Nucleus accumbens (tissue), 56 donors: ENCODE data around the gene FAM161A.
"Not testable (repeated sequence)": the region's sequence is repeated elsewhere in the genome, so short reads cannot be mapped to it uniquely, and the experiment has no call there.

ENCODE experiments used
- DNase-seq, 56 donors: peaks; one replicate each; lab custom pipeline; 2025; lab: John Stamatoyannopoulos, UW

Gene FAM161A

DNA sequence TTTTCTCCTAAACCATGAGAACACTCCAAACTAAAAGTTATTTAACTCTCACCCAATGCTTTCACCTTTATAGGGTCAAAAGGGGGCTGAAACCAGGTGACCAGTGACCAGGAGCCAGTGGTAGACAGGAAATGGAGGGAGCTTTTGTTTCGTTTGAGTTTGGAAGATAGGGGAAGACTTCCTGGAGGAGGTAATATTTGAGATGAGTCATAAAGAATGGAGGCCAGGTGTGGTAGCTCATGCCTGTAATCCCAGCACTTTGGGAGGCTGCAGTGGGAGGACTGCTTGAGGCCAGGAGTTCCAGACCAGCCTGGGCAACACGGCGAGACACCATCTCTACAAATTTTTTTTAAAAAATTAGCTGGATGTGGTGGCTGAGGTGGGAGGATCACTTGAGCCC is 8.5 kb downstream of the FAM161A start:
- no peak for DNase-seq

DNA sequence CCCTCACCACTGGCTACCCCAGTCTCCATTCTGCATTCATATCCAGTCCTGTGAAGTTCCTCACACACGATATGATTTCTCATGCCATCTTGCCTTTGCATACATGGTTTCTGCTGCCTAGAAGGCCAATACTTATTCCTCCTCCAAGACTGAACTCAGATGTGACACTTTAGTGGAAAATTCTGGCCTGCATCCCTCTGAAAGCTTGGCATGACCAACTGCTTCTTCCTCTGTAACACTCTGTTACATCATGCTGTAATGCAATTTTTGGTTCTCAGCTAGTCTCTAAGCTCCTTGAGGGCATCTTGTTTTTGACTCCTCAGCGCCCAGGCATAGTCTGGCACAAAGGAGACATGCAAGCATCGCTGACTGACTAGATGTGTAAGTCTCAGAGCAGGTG is 12.6 kb downstream of the FAM161A start:
- no peak for DNase-seq

DNA sequence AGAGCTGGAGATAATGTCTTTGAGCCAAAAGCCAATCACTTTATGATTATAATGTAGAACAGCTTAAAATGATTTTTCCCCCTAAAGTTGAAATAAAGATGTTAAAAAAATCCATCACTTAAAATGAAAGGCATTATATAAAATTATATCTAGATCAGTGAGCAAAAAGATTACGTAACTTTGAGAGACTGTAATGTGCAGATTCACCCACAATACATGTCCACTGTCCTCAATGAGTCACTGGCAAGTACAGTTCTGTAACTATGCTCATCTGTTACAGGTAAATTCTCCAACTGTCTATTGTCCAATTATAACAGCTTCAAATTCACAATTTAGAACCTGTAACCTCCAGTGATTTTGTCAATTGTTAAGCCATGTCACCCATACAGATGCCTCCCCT is 19.0 kb downstream of the FAM161A start:
- DNase-seq = no peak

DNA sequence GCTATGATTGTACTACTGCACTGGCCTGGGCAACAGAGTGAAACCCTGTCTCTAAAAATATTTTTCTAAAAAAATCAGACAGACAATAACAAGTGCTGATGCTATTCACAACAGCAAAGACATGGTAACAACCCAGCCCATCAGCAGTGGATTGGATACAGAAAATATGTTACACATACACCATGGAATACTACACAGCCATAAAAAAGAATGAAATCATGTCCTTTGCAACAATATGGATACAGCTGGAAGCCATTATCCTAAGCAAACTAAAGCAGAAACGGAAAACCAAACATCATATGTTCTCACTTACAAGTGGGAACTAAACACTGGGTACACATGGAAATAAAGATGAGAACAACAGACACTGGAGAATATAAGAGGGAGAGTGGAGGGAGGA is 19.9 kb downstream of the FAM161A start:
- DNase-seq = no peak

DNA sequence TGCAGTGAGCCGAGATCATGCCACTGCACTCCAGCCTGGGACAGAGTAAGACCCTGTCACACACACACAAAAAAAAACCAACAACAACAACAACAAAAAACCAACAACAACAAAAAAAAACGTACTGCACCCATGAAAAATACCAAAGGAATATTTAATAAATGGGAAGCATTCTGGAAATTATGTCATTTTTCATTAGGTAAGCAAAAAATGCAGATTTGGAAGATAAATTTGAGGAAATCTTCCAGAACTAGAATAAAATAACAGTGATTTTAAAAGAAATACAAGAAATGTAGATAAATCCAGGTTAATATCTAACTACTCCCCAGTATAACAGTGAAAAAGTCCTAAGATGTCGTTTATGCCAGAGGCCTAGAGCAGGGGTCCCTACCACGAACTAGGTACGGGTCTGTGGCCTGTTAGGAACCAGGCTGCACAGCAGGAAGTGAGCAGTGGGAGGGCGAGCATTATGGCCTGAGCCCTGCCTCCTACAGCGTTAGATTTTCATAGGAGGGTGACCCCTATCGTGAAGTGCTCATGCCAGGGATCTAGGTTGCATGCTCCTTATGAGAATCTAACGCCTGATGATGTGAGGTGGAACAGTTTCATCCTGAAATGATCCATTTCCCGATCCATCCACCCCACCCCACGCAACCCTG is 21.5 kb downstream of the FAM161A start:
- no peak for DNase-seq

DNA sequence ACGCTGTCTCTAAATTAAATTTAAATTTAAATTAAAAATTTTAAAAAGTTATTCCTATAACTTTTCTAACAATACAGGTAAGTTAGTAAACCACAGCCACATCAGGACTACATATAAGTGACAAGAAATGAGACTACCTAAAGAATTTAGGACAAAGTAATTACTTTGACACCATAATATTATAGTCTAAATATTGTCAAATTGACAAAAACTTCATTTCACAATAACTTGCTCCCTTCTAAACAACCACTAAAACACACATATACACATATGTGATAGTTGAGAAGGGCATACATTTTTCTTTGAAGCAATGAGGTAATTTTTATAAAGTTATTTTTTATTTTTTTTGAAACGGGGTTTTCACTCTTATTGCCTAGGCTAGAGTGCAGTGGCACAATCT is 31.6 kb downstream of the FAM161A start:
- DNase-seq = no peak

DNA sequence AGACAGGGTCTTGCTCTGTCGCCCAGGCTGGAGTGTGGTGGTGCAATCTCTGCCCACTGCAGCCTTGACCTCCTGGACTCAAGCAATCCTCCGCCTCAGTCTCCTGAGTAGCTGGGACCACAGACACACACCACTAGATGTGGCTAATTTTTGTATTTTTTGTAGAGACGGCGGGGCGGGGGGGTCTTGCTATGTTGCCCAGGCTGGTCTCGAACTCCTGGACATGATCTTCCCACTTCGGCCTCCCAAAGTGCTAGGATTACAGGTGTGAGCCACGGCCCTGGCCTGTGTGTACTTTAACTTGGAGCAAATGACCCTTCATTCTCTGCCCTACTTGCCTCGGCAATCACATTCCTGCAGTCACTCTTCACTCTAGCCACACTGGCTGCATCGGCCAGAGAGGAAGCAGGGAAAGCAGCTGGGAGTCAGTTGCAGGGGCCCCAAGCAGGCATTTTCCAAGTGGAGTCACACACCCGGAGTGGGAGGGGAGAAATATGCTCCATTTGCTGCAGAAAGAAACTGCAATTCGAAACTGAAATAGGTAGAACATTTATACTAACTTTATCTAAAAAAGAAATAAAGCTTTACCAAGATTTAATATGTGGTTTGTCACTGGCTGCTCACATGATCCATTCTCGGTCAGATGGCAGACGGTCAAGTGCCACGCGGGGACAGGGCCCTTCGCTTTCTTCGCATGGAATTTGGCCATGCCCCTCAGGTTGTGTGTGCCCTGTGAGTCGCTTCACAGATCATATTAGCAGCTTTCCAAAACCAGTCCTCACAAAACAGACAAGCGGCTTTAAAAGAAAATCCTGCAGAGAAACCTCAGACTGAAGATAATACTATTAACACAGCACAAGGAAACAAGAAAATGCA is 37.1 kb downstream of the FAM161A start:
- DNase-seq = peak in 1 of 56 donors; percentile 0

DNA sequence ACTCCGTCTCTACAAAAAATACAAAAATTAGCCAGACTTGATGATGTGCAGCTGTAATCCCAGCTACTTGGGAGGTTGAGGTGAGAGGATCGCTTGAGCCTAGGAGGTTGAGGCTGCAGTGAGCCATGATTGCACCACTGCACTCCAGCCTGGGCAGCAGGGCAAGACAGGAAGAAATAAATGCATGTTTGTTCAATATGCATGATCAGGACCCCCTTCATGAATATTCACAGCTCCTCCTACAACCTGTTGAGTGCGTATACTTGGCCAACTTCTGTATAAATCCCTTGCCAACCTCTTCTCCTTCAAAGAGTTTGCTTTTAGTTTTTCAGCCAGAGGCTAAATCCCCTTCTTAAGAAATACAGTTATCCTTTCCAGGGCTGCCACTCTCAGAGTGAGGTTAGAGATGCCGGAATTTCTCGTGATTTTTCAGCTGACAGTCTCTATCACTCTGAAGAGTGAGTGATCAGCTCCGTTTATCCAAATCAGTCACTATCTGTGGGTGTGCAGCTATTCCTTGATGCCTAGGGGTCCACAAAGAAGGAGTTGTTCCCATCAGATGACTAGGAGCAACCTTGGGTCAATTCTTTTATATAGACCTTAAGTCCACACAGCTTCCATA is 39.2 kb downstream of the FAM161A start:
- no peak for DNase-seq

DNA sequence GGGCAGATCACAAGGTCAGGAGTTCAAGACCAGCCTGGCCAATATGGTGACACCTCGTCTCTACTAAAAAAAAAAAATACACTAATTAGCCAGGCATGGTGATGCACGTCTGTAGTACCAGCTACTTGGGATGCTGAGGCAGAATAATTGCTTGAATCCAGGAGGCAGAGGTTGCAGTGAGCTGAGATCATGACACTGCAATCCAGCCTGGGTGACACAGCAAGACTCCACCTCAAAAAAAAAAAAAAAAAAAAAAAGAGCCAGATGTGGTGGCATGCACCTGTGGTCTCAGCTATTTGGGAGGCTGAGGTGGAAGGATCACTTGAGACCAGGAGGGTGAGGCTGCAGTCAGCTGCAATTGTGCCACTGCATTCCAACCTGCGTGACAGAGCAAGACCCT is 40.5 kb downstream of the FAM161A start:
- DNase-seq = not testable (repeated sequence)

DNA sequence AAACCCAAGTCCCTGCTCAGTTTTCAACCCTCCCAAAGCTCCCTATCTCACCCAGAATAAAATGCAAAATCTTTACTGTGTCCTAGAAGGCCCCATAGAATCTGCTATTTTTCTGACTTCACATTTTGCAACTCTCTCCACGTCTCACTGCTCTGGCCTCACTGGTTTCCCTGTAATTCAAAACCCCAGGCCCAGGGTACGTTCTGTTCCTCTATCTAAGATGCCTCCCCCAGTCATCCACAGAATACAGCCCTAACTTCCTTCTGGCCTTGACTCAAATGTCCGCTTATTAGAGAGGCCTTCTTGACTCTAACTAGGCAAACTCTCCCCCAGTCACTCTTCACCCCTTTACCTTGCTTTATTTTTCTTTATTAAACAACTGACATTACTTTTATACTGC is 42.0 kb downstream of the FAM161A start:
- DNase-seq = no peak

DNA sequence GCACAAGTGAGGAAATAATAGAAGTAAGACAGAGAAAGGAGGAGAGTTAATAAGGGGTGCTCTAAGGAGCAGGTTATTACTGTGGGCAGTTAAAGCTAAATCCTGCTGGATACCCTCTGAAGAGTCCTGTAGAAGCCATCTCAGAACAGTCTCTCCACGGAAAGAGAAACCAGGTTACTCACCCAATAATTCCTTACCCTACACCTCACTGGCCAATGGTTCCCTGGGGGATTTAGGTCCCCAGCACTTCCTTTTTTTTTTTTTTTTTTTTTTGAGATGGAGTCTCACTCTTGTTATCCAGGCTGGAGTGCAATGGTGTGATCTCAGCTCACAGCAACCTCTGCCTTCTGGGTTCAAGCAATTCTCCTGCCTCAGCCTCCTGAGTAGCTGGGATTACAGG is 43.7 kb downstream of the FAM161A start:
- not testable (repeated sequence) for DNase-seq

DNA sequence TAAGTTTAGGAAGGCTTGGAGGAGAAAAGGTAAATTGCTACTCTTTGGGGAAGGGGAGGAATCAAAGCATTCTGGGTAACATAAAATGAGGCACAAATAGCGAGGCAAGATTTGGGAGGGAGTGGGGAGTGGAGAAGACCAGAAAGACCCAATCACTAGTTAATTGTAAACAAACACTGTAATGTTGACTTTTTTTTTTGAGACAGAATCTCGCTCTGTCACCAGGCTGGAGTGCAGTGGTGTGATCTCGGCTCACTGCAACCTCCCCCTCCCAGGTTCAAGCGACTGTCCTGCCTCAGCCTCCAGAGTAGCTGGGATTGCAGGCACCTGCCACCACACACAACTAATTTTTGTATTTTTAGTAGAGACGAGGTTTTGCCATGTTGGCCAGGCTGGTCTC is 45.2 kb downstream of the FAM161A start:
- not testable (repeated sequence) for DNase-seq

DNA sequence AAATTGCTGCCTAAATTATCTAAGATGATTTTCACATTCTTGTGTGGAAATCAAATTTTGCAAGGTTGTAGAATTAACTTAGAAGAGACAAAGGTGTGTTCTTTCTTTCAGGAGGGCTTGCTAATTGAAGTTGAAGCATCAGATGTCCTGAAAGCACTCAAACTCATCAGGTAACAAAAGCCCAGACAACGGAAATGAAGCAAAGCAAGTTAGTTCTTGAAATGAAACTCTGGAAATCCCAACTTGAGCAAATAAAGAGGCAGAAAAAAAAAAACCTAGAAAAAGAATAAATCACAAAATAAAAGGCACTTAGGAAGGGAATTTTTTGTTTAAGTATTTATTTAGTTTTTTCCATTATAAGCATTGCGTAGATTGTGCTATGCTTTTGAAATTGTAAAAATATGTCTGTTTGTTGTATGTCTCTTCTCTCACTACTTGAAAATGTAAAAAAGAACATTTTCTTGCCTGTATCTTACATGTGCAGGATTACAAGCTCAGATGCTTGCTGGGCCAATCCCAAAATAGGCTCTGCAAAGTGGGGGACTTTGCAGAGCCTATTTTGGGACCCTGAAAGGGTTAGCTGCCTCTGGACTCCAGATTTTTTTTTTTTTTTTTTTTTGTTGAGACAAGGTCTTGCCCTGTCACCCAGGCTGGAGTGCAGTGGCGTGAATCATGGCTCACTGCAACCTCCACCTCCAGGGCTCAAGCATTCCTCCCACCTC is 46.7 kb downstream of the FAM161A start:
- DNase-seq = no peak

DNA sequence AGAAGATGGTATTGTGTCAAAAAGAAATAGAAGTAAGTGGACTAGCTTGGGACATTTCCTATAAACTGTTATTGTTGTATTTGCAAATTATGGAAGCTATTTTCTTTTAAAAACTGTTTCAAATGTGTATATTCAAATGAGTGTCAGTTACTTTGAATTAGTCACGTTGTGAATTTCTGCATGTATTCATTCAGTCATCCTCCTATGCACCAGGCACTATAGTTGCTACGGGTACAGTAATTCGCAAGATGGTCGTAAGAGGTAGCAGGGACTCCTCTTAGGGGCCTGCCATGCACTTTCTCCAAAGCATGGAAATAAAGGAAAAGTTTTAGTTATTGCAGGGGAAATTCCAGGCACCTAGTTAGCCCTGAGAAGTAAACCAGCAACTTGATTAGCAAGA is 51.3 kb downstream of the FAM161A start:
- DNase-seq = no peak

DNA sequence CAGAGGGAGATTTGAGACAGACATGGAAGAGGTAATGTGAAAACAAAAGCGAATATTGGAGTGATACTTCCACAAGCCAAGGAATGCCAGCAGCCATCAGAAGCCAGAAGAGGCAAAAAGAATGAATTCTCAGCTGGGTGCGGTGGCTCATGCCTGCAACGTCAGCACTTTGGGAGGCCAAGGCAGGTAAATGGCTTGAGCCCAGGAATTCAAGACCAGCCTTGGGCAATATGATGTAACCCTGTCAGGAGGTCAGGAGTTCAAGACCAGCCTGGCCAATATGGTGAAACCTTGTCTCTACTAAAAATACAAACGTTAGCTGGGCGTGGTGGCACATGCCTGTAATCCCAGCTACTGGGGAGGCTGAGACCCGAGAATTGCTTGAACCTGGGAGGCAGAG is 54.8 kb downstream of the FAM161A start:
- no peak for DNase-seq

DNA sequence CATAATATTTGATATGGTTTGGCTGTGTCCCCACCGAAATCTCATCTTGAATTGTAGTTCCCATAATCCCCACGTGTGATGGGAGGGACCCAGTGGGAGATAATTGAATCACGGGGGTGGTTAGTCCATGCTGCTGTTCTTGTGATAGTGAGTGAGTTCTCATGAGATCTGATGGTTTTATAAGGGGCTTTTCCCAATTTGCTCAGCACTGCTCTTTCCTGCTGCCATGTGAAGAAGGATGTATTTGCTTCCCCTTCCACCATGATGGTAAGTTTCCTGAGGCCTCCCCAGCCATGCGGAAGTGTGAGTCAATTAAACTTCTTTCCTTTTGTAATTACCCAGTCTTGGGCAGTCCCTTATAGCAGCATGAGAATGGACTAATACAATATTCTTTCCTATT is 56.4 kb downstream of the FAM161A start:
- not testable (repeated sequence) for DNase-seq

DNA sequence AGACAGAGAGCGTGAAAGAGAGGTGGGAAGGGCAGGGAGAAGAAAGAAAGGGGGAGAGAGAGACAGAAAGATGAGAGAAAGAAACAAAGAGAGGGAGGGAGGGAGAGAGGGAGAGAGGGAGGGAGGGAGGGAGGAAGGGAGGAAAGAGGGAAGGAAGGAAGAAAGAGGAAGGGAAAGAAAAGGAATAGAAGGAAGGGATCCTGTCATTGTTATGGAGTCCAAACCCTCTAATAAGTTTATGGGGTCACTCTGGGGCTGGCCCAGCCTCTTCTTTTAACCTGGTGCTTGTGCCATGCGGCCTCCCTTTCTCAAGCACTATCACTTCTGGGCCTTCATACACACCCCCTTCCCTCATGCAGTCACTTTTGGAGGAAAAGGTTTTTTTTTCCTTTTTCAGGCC is 58.5 kb downstream of the FAM161A start:
- no peak for DNase-seq

DNA sequence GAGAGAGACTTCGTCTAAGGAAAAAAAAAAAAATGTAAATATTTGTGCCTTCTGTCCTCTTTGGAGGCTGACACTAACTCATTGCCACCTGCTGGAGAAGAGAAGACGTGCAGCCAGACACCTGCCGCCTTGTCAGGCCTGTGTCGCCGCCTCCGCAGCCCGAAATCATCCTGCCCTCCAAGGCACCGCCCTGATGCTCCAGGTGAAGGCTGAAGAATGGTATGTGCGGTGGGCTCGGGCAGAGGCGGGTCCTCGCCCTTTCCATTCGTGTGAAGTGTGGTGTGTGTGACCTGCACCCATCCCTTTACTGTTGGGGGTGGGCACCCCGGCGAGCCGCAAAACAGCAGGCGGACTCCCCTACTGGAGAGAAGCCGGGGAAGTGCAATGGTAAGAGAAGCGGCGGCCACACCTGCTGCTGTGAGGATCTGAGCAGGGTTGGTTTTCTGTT is 60.4 kb downstream of the FAM161A start:
- peak in 32 of 56 donors; percentile 1 to 52 (median 14) for DNase-seq

DNA sequence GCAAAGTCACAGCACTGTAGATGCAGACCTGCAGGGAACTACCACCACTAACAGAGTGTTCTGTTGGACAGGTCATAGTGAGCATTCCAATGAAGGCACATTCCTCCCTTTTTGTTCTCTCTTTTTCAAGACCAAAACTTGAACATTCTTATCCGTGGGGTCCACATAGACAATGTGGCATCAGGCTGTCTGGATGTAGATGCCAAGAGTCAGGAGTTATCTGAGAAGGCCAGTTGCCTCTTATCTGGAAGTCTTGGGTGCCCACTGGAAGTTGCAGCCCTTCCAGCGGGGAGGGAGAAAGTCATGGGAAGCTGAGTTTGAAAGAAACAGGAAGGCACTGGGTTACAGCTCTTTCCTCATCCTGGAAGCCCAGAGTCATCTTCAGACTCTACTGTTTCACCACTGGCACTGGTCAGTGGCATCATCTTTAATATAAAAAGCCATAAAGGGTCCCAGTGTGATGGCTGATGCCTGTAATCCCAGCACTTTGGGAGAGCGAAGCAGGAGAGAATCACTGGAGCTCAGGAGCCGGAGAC is 61.4 kb downstream of the FAM161A start:
- DNase-seq = no peak

DNA sequence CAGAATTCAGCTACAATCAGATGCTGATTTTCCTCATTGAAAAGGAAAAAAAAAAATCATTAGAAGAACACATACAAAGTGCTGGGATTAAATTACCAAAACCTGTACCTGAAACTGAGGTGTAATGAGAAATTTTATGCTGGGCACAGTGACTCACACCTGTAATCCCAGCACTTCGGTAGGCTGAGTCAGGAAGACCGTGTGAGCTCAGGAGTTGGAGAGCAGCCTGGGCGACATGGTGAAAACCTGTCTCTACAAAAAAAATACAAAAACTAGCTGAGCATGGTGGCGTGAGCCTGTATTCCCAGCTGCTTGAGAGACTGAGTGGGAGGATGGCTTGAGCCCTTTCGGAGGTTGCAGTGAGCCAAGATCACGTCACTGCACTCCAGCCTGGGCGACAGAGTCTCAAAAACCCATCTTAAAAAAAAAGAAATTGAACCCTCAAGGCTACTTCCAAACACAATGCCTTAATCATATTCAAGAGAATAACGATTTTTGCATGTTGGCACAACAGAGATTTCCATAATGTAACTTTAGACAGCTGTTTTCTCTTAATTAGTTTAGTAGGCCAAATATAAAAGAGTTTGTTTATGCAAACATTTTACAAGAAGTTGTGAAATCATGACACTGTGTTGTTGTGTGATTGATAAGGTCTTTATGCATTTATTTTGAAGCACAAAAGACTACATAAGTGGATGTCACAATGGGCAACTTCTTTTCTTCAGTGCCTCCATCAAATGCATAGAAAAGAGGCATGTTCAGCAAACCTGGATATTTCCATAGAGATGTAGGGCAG is 63.9 kb downstream of the FAM161A start:
- no peak for DNase-seq
